ENCODE data around the gene OPRM1. TPM values are rescaled to one million over a fixed set of nuclear protein-coding genes. Genes with fewer than 3 reads are reported as not detected.

OPRM1 gene
- polyA plus RNA-seq, 1 donor (not counting 4 experiments of a cell fraction or from before 2014, with no cell fraction given): not detected

DNA sequence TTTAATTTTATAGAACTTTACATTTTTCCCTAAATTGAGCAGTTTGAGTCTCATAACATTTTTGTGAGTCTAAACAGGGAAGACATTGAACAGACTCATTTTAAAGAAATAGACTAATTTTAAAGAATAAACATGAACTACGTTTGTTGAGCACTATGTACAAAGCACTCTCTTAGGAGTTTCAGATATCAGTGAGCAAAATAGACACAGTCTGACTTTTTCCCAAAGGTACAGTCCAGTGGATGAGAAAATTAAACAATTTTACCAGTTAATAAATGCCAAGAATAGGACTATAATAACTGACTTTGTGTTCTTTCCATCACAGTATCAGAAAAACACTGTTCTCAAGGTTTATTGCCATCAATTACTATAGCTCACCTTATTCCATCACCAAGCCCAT, 18.1 kb downstream of the OPRM1 start:
- no peaks in the 10 kb centered on the region for H3K27me3 ChIP-seq (ENCODE audit: control insufficient read depth, extremely low read depth, insufficient read depth, low read length)

GRCh38 chr6:154058963-154059680, 20.1 kb downstream of the OPRM1 start:
- DNase-seq (ENCODE audit: low read depth, low spot score): no peak
- dilution Hi-C loops (cut with MboI; ENCODE audit: extremely low pct_ligation_motif_present, low sequenced_read_pairs): no loop called here
- H3K4me3 ChIP-seq (ENCODE audit: control insufficient read depth in 2 of 3, extremely low read depth in 1 of 3, insufficient read depth in 2 of 3, low read depth in 1 of 3, low read length in 3 of 3): no peak overlapping the region
- no peaks in the 10 kb centered on the region for H3K9me1 ChIP-seq (ENCODE audit: control insufficient read depth, extremely low read depth, insufficient read depth, low read length)
- no peak overlapping the region for H3K9ac ChIP-seq (ENCODE audit: control insufficient read depth, extremely low read depth, insufficient read depth, low read length)
- H3K79me2 ChIP-seq (ENCODE audit: control insufficient read depth, insufficient read depth, low read length): no peaks in the 10 kb centered on the region
- H3K27me3 ChIP-seq (ENCODE audit: control insufficient read depth, extremely low read depth, insufficient read depth, low read length): no peaks in the 10 kb centered on the region
- no peak overlapping the region for H3K27ac ChIP-seq (ENCODE audit: control insufficient read depth, insufficient read depth, low read length)
- H3K4me1 ChIP-seq (ENCODE audit: control insufficient read depth, extremely low read depth, insufficient read depth, low read length): no peaks in the 10 kb centered on the region
- H3K9me3 ChIP-seq (ENCODE audit: control insufficient read depth, low read depth, low read length): no peaks in the 10 kb centered on the region
- no peak overlapping the region for H3K4me2 ChIP-seq (ENCODE audit: control insufficient read depth, extremely low read depth, insufficient read depth, low read depth, low read length)
- H4K20me1 ChIP-seq (ENCODE audit: control insufficient read depth, extremely low read depth, insufficient read depth, low read length): no peaks in the 10 kb centered on the region
- TF ChIP-seq EZH2 (IDR thresholded peaks at IDR 0.05; ENCODE audit: low read length): no peak
- TF ChIP-seq, protein P1, sequence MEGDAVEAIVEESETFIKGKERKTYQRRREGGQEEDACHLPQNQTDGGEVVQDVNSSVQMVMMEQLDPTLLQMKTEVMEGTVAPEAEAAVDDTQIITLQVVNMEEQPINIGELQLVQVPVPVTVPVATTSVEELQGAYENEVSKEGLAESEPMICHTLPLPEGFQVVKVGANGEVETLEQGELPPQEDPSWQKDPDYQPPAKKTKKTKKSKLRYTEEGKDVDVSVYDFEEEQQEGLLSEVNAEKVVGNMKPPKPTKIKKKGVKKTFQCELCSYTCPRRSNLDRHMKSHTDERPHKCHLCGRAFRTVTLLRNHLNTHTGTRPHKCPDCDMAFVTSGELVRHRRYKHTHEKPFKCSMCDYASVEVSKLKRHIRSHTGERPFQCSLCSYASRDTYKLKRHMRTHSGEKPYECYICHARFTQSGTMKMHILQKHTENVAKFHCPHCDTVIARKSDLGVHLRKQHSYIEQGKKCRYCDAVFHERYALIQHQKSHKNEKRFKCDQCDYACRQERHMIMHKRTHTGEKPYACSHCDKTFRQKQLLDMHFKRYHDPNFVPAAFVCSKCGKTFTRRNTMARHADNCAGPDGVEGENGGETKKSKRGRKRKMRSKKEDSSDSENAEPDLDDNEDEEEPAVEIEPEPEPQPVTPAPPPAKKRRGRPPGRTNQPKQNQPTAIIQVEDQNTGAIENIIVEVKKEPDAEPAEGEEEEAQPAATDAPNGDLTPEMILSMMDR (optimal IDR thresholded peaks at IDR 0.05 in 1 of 3, IDR thresholded peaks at IDR 0.05 in 1 of 3, conservative IDR thresholded peaks at IDR 0.05 in 1 of 3; ENCODE audit: extremely low read depth in 1 of 3, insufficient read depth in 2 of 3, low read length in 3 of 3): no peak
- H3K36me3 ChIP-seq (ENCODE audit: control insufficient read depth in 2 of 2, extremely low read depth in 1 of 2, insufficient read depth in 2 of 2, low read length in 2 of 2): no peaks in the 10 kb centered on the region
- no peak for FAIRE-seq
- no peak overlapping the region for H2AFZ ChIP-seq (ENCODE audit: control insufficient read depth, low read length)

More for the DNA sequence above, 18.1 kb downstream of the OPRM1 start:
- Histone ChIP-seq H2AFZ (ENCODE audit: control insufficient read depth, low read length) (no peak overlapping the region), H3K79me2 (ENCODE audit: control insufficient read depth, insufficient read depth, low read length) (no peaks in the 10 kb centered on the region), H3K9ac (ENCODE audit: control insufficient read depth, extremely low read depth, insufficient read depth, low read length) (no peak overlapping the region), H4K20me1 (ENCODE audit: control insufficient read depth, extremely low read depth, insufficient read depth, low read length) (no peaks in the 10 kb centered on the region), H3K36me3 (ENCODE audit: control insufficient read depth in 2 of 2, extremely low read depth in 1 of 2, insufficient read depth in 2 of 2, low read length in 2 of 2) (no peaks in the 10 kb centered on the region), H3K4me3 (ENCODE audit: control insufficient read depth in 2 of 3, extremely low read depth in 1 of 3, insufficient read depth in 2 of 3, low read depth in 1 of 3, low read length in 3 of 3) (no peak overlapping the region), H3K4me2 (ENCODE audit: control insufficient read depth, extremely low read depth, insufficient read depth, low read depth, low read length) (no peak overlapping the region), H3K4me1 (ENCODE audit: control insufficient read depth, extremely low read depth, insufficient read depth, low read length) (no peaks in the 10 kb centered on the region), H3K9me3 (ENCODE audit: control insufficient read depth, low read depth, low read length) (no peaks in the 10 kb centered on the region), H3K27ac (ENCODE audit: control insufficient read depth, insufficient read depth, low read length) (no peak overlapping the region), H3K9me1 (ENCODE audit: control insufficient read depth, extremely low read depth, insufficient read depth, low read length) (no peaks in the 10 kb centered on the region)
- FAIRE-seq (no peak), DNase-seq (ENCODE audit: low read depth, low spot score) (no peak)
- TF ChIP-seq EZH2 (IDR thresholded peaks at IDR 0.05; ENCODE audit: low read length): no peak
- TF ChIP-seq, protein P1 (optimal IDR thresholded peaks at IDR 0.05 in 1 of 3, IDR thresholded peaks at IDR 0.05 in 1 of 3, conservative IDR thresholded peaks at IDR 0.05 in 1 of 3; ENCODE audit: extremely low read depth in 1 of 3, insufficient read depth in 2 of 3, low read length in 3 of 3): no peak
- dilution Hi-C loops (cut with MboI; ENCODE audit: extremely low pct_ligation_motif_present, low sequenced_read_pairs): no loop called here
